Measurements from ENCODE around the gene C18orf32.
"Not testable (repeated sequence)": the region's sequence is repeated elsewhere in the genome, so short reads cannot be mapped to it uniquely, and the experiment has no call there.

Gene C18orf32

GRCh38 chr18:49467599-49467998 is 19.4 kb downstream of the C18orf32 start:
- no peak for DNase-seq (ENCODE audit: low spot score)

GRCh38 chr18:49467019-49467563 is 19.9 kb downstream of the C18orf32 start:
- no peak for DNase-seq (ENCODE audit: low spot score)

GRCh38 chr18:49464718-49465598 is 22.1 kb downstream of the C18orf32 start:
- DNase-seq (ENCODE audit: low spot score): peak; percentile 72

GRCh38 chr18:49461602-49461977 is 25.4 kb downstream of the C18orf32 start:
- no peak for DNase-seq (ENCODE audit: low spot score)

GRCh38 chr18:49460976-49461601 is 25.9 kb downstream of the C18orf32 start:
- DNase-seq (ENCODE audit: low spot score): no peak

- no peak for DNase-seq (ENCODE audit: low spot score)
These were observed 27.4 kb downstream of the C18orf32 start for GRCh38 chr18:49459404-49460171.

- no peak for DNase-seq (ENCODE audit: low spot score)
These were observed 29.4 kb downstream of the C18orf32 start for GRCh38 chr18:49457616-49458015.

- DNase-seq (ENCODE audit: low spot score): no peak
These were observed 30.2 kb downstream of the C18orf32 start for GRCh38 chr18:49456794-49457193.

GRCh38 chr18:49452534-49452933 is 34.5 kb downstream of the C18orf32 start:
- DNase-seq (ENCODE audit: low spot score): not testable (repeated sequence)

GRCh38 chr18:49447810-49448745 is 39.0 kb downstream of the C18orf32 start:
- DNase-seq (ENCODE audit: low spot score): peak; percentile 58

- DNase-seq (ENCODE audit: low spot score): no peak
These were observed 40.6 kb downstream of the C18orf32 start for GRCh38 chr18:49446481-49446880.

- no peak for DNase-seq (ENCODE audit: low spot score)
These were observed 42.5 kb downstream of the C18orf32 start for GRCh38 chr18:49444581-49444980.

GRCh38 chr18:49443837-49444236 is 43.2 kb downstream of the C18orf32 start:
- no peak for DNase-seq (ENCODE audit: low spot score)

GRCh38 chr18:49441338-49441938 is 45.6 kb downstream of the C18orf32 start:
- DNase-seq (ENCODE audit: low spot score): no peak

- DNase-seq (ENCODE audit: low spot score): no peak
These were observed 51.9 kb downstream of the C18orf32 start for GRCh38 chr18:49435170-49435569.

GRCh38 chr18:49432602-49433001 is 54.4 kb downstream of the C18orf32 start:
- no peak for DNase-seq (ENCODE audit: low spot score)

- DNase-seq (ENCODE audit: low spot score): no peak
These were observed 55.7 kb downstream of the C18orf32 start for GRCh38 chr18:49431165-49431962.

Data from iPS-NIHi11 (cell line).